WTC11 (cell line): ENCODE results near the gene TNFRSF14.

Experiments used
- CBFB ChIP-seq: sonication (generic); formaldehyde crosslinking; IDR thresholded peaks from 2 replicates; pipeline ENCODE4 v1.8.1; 2022; ENCODE audit warnings: mild to moderate bottlenecking, low read depth, missing genetic modification reagents
- CREB1 ChIP-seq: sonication (generic); formaldehyde crosslinking; IDR thresholded peaks from 2 replicates; pipeline ENCODE4 v1.8.0; 2023; ENCODE audit warnings: mild to moderate bottlenecking, missing genetic modification reagents
- CREM ChIP-seq: sonication (generic); formaldehyde crosslinking; IDR thresholded peaks from 2 replicates; pipeline ENCODE4 v1.8.1; 2022; ENCODE audit warnings: mild to moderate bottlenecking, missing genetic modification reagents, moderate library complexity
- CTCF ChIP-seq: fragments of 200-600 bp; IDR thresholded peaks from 2 replicates; pipeline ENCODE4 v1.8.0; 2022; ENCODE audit warnings: antibody characterized with exemption
- ETV6 ChIP-seq: sonication (generic); formaldehyde crosslinking; IDR thresholded peaks from 2 replicates; pipeline ENCODE4 v1.8.1; 2022; ENCODE audit warnings: mild to moderate bottlenecking, missing genetic modification reagents
- HMGXB4 ChIP-seq: sonication (generic); formaldehyde crosslinking; IDR thresholded peaks from 2 replicates; pipeline ENCODE4 v1.8.1; 2023; ENCODE audit warnings: mild to moderate bottlenecking, moderate library complexity, missing genetic modification reagents
- MAX ChIP-seq: sonication (generic); formaldehyde crosslinking; IDR thresholded peaks from 2 replicates; pipeline ENCODE4 v1.8.0; 2022; ENCODE audit warnings: mild to moderate bottlenecking, missing genetic modification reagents
- NFE2L1 ChIP-seq: sonication (generic); formaldehyde crosslinking; IDR thresholded peaks from 2 replicates; pipeline ENCODE4 v1.8.1; 2023; ENCODE audit warnings: missing genetic modification reagents
- SP1 ChIP-seq: sonication (generic); formaldehyde crosslinking; conservative IDR thresholded peaks from 2 replicates; pipeline ENCODE4 v1.8.1; 2022; ENCODE audit warnings: missing genetic modification reagents
- TEAD4 ChIP-seq: sonication (generic); formaldehyde crosslinking; IDR thresholded peaks from 2 replicates; pipeline ENCODE4 v1.8.0; 2022; ENCODE audit warnings: mild to moderate bottlenecking, missing genetic modification reagents
- USF2 ChIP-seq: sonication (generic); formaldehyde crosslinking; IDR thresholded peaks from 2 replicates; pipeline ENCODE4 v1.8.1; 2023; ENCODE audit warnings: mild to moderate bottlenecking, missing genetic modification reagents, moderate library complexity
- ZNF416 ChIP-seq: fragments of 250-450 bp; sonication (Bioruptor Pico); IDR thresholded peaks from 2 replicates; pipeline ENCODE4 v1.9.0; 2021; ENCODE audit warnings: mild to moderate bottlenecking, inconsistent platforms

GRCh38 chr1:2604156-2604843 lies 48.1 kb downstream of the TNFRSF14 start:
- no peak for TF ChIP-seq CTCF
- no peak for TF ChIP-seq CBFB (CRISPR knock-in tag)
- TF ChIP-seq ETV6 (CRISPR knock-in tag): no peak
- TF ChIP-seq HMGXB4 (CRISPR knock-in tag): no peak
- no peak for TF ChIP-seq USF2 (CRISPR knock-in tag)
- no peak for TF ChIP-seq SP1 (CRISPR knock-in tag)
- no peak for TF ChIP-seq TEAD4 (CRISPR knock-in tag)
- no peak for TF ChIP-seq MAX (CRISPR knock-in tag)
- no peak for TF ChIP-seq NFE2L1 (CRISPR knock-in tag)
- TF ChIP-seq ZNF416 (CRISPR knock-in tag): no peak
- no peak for TF ChIP-seq CREB1 (CRISPR knock-in tag)
- TF ChIP-seq CREM (CRISPR knock-in tag): no peak
